H1 (cell line): ENCODE measurements around the gene GLG1. TPM values are rescaled to one million over a fixed set of nuclear protein-coding genes. Genes with fewer than 3 reads are reported as not detected.

Experiments used
- FOSL1 ChIP-seq: IDR thresholded peaks from 2 replicates; pipeline ENCODE4 v1.6.1; 2011; ENCODE audit warnings: mild to moderate bottlenecking, low read depth, low read length, moderate library complexity; ENCODE audit not compliant: insufficient read depth
- POU5F1 ChIP-seq: IDR thresholded peaks from 2 replicates; pipeline ENCODE4 v1.6.1; 2011; ENCODE audit warnings: low read depth, mild to moderate bottlenecking, low read length, moderate library complexity
- polyA plus RNA-seq, 7 experiments: library from polyadenylated mRNA; depleted of rRNA in 3 of 7; stranded (reverse) in 5 of 7; unstranded in 2 of 7; fragments of >200 nt in 5 of 7; fragments of 200-250 nt in 2 of 7; gene quantifications; 1 replicate in 5 of 7; 2 replicates in 1 of 7; 4 replicates in 1 of 7; pipeline versions ENCODE4 v1.2.1 to v1.2.3, GENCODE V29; 2011 to 2013; ENCODE audit warnings: missing spikeins in 2 of 7, mixed read lengths in 2 of 7
- total RNA-seq: library from RNA; stranded (reverse); fragmentation: NEBNext Ultra II Directional; extraction: Animal tissue kit (Norgen Biotek cat#: 25700); gene quantifications from 2 replicates; pipeline ENCODE4 v1.2.1, GENCODE V29; 2021
- TF ChIP-seq, protein P1 (sequence below): IDR thresholded peaks from 2 replicates; pipeline ENCODE4 v1.6.1; 2012; ENCODE audit warnings: low read length, inconsistent platforms
- TF ChIP-seq, protein P2 (sequence below), 3 experiments: IDR thresholded peaks; 1 replicate in 2 of 3; 2 replicates in 1 of 3; pipeline versions ENCODE4 v1.5.1 to v1.6.1; 2011; ENCODE audit warnings: low read length in 3 of 3, mild to moderate bottlenecking in 3 of 3, inconsistent platforms in 2 of 3, low read depth in 1 of 3, moderate library complexity in 1 of 3; ENCODE audit not compliant: insufficient read depth in 1 of 3; ENCODE audit errors: control extremely low read depth in 1 of 3

GLG1 gene
- total and polyA plus RNA-seq, 2 of the 8 experiments (the other 6 are each of a cell fraction or from before 2014, with no cell fraction given) = 53.4 to 139 TPM

DNA sequence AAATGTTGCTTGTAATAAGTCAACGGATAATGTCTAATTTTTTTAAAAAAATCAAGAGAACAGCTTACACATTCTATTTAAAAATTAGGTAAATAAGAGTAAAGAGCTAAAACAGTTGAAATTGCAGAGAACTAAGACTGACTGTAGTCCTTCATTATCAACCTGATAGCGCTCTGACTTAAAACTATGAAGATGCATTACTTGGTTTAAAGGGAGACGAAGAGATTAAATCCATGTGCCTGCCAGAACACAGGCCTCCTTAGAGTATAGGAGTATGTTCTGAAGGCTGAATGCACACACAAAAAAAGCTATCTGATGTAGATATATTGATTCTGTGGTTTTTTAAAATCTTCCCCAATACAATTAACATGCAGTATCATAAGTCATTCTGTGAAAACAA, 28.5 kb downstream of the GLG1 start (continued):
- TF ChIP-seq FOSL1 = no peak
- TF ChIP-seq POU5F1 = no peak
- TF ChIP-seq, protein P1, sequence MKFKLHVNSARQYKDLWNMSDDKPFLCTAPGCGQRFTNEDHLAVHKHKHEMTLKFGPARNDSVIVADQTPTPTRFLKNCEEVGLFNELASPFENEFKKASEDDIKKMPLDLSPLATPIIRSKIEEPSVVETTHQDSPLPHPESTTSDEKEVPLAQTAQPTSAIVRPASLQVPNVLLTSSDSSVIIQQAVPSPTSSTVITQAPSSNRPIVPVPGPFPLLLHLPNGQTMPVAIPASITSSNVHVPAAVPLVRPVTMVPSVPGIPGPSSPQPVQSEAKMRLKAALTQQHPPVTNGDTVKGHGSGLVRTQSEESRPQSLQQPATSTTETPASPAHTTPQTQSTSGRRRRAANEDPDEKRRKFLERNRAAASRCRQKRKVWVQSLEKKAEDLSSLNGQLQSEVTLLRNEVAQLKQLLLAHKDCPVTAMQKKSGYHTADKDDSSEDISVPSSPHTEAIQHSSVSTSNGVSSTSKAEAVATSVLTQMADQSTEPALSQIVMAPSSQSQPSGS = no peak
- TF ChIP-seq, protein P2, sequence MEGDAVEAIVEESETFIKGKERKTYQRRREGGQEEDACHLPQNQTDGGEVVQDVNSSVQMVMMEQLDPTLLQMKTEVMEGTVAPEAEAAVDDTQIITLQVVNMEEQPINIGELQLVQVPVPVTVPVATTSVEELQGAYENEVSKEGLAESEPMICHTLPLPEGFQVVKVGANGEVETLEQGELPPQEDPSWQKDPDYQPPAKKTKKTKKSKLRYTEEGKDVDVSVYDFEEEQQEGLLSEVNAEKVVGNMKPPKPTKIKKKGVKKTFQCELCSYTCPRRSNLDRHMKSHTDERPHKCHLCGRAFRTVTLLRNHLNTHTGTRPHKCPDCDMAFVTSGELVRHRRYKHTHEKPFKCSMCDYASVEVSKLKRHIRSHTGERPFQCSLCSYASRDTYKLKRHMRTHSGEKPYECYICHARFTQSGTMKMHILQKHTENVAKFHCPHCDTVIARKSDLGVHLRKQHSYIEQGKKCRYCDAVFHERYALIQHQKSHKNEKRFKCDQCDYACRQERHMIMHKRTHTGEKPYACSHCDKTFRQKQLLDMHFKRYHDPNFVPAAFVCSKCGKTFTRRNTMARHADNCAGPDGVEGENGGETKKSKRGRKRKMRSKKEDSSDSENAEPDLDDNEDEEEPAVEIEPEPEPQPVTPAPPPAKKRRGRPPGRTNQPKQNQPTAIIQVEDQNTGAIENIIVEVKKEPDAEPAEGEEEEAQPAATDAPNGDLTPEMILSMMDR (IDR thresholded peaks at IDR 0.05; ENCODE audit: control extremely low read depth in 1 of 3, insufficient read depth in 1 of 3, low read depth in 1 of 3, low read length in 3 of 3) = no peak
